Uterus (tissue), 4 donors: ENCODE data around the gene C1QTNF3. TPM values are rescaled to one million over a fixed set of nuclear protein-coding genes. Genes with fewer than 3 reads are reported as not detected.

ENCODE experiments used
- DNase-seq, 2 donors: peaks; one replicate each; pipeline ENCODE4 v3.0.0-alpha.2; 2019 to 2020
- H3K27ac ChIP-seq, 2 donors: fragments of 200-600 bp; sonication (generic); 1 replicate in 1 of 2; 2 replicates in 1 of 2; pipeline ENCODE4 v1.5.1; 2016 to 2018
- H3K27me3 ChIP-seq, 2 donors: fragments of 200-600 bp; sonication (generic); one replicate each; pipeline ENCODE4 v1.5.1; 2018 to 2019; ENCODE audit warnings: control low read depth in 1 of 2
- H3K36me3 ChIP-seq, 2 donors: fragments of 200-600 bp; sonication (generic); one replicate each; pipeline ENCODE4 v1.5.1; 2019; ENCODE audit warnings: control low read depth in 1 of 2
- H3K4me1 ChIP-seq, 2 donors: fragments of 200-600 bp; sonication (generic); one replicate each; pipeline ENCODE4 v1.5.1; 2018 to 2019; ENCODE audit warnings: control low read depth in 1 of 2
- H3K4me3 ChIP-seq, 2 donors: fragments of 200-600 bp; sonication (generic); 1 replicate in 1 of 2; 2 replicates in 1 of 2; pipeline ENCODE4 v1.5.1; 2018 to 2019; ENCODE audit warnings: mild to moderate bottlenecking in 1 of 2
- H3K9me3 ChIP-seq, 2 donors: fragments of 200-600 bp; sonication (generic); one replicate each; pipeline ENCODE4 v1.5.1; 2019; ENCODE audit warnings: control low read depth in 1 of 2
- POLR2A ChIP-seq, 2 donors: fragments of 450-650 bp; IDR thresholded peaks; one replicate each; pipeline ENCODE4 v1.6.1; 2016; ENCODE audit warnings: antibody characterized with exemption in 2 of 2, mild to moderate bottlenecking in 1 of 2, moderate library complexity in 1 of 2
- intact Hi-C: fragments of 100-400 bp; cut with DNase I; formaldehyde crosslinking; loops from one replicate; pipeline ENCODE4 v1.15.1; 2023; ENCODE audit warnings: low total_unique reads
- total RNA-seq, 4 donors: library from RNA; depleted of rRNA in 3 of 4; stranded (reverse); fragments of >200 nt in 3 of 4; gene quantifications; one replicate each; pipeline versions ENCODE4 v1.1.0 to v1.2.4, GENCODE V29; 2014 to 2023
- TF ChIP-seq, protein P1 (sequence below), 4 experiments: fragments of 200-600 bp in 2 of 4; fragments of 450-650 bp in 2 of 4; sonication (generic) in 2 of 4; IDR thresholded peaks; one replicate each; pipeline ENCODE4 v1.5.1; 2016 to 2019; ENCODE audit warnings: antibody characterized with exemption in 4 of 4, mild to moderate bottlenecking in 2 of 4, moderate library complexity in 1 of 4
- donor health status: DM: yes; HTN: yes; CAD: no.

The C1QTNF3 gene
- total RNA-seq, 4 donors from 2014 or later = 7.6 to 35.9 (median 13.3) TPM

DNA sequence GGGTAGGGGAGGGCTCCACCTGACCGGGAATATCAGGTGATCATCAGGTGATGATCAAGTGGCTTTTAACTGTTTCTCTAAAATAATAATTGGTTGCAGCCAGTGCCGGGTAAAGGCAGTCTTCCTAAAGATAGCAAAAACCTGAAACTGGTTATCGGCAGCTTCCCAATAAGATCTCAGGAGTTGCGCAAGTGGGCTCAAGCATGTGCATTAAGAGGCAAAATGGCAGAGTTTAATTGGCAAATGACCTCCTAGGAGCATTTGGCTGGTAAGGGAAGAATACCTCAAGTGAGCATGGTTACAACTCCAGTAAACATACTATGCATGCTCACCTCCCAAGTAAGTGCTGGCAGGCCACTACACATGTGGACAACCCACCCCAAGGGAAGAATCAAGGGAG is 4.2 kb downstream of the C1QTNF3 start:
- DNase-seq = no peak
- Histone ChIP-seq H3K27ac (no peak overlapping the region), H3K36me3 (no peaks in the 10 kb centered on the region), H3K4me1 (no peaks in the 10 kb centered on the region), H3K4me3 (no peak overlapping the region), H3K27me3 (no peaks in the 10 kb centered on the region), H3K9me3 (no peaks in the 10 kb centered on the region)
- intact Hi-C loops = no loop called here
- TF ChIP-seq, protein P1, sequence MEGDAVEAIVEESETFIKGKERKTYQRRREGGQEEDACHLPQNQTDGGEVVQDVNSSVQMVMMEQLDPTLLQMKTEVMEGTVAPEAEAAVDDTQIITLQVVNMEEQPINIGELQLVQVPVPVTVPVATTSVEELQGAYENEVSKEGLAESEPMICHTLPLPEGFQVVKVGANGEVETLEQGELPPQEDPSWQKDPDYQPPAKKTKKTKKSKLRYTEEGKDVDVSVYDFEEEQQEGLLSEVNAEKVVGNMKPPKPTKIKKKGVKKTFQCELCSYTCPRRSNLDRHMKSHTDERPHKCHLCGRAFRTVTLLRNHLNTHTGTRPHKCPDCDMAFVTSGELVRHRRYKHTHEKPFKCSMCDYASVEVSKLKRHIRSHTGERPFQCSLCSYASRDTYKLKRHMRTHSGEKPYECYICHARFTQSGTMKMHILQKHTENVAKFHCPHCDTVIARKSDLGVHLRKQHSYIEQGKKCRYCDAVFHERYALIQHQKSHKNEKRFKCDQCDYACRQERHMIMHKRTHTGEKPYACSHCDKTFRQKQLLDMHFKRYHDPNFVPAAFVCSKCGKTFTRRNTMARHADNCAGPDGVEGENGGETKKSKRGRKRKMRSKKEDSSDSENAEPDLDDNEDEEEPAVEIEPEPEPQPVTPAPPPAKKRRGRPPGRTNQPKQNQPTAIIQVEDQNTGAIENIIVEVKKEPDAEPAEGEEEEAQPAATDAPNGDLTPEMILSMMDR (IDR thresholded peaks at IDR 0.05) = no peak
- TF ChIP-seq POLR2A (IDR thresholded peaks at IDR 0.05) = no peak

DNA sequence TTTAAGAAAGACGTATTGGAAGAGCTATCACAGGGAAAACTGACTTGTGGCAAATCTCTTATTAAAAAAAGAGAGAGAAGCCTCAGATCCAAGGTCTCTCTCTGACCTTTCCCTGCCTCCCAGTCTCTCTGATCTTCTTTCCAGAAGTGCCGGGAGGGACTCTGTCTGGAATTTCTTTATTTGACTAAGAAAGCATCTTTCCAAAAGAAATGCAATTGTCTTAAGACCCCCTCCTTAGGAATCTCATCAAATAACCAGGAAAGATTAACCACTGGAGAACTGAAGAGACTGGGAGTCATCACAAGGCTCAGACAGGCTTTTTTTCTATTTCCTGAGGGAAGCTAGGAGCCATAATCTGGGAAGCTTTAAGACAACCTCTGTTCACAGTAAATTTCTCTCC is 4.6 kb downstream of the C1QTNF3 start:
- Histone ChIP-seq H3K4me3 (no peak overlapping the region), H3K36me3 (no peaks in the 10 kb centered on the region), H3K9me3 (no peaks in the 10 kb centered on the region), H3K27me3 (no peaks in the 10 kb centered on the region), H3K4me1 (no peaks in the 10 kb centered on the region), H3K27ac (no peak overlapping the region)
- no peak for DNase-seq
- intact Hi-C loops = no loop called here
- no peak for TF ChIP-seq POLR2A (IDR thresholded peaks at IDR 0.05)
- TF ChIP-seq, protein P1 (IDR thresholded peaks at IDR 0.05) = no peak

DNA sequence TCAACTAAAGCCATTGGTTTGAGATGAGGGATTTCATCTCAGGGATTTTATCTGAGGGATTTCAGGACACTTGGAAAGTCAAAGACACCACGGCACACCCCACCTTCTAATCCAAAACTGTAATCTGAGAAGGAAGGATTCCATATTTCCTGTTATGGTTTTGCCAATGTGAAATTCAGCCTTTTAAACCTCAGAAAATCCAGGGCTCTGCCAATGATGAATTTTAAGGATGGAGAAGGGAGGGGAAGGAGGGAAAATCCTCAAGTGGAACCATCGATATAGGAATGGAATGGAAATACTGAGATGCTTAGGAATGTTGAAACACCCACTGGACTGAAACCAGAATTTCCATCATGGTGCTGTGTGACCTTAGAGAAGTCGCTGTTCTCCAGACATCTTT is 5.3 kb downstream of the C1QTNF3 start:
- no peak for DNase-seq
- peak overlapping the region in 1 of 2 donors; percentile 17 for H3K27ac ChIP-seq
- H3K27me3 ChIP-seq = no peaks in the 10 kb centered on the region
- no peaks in the 10 kb centered on the region for H3K9me3 ChIP-seq
- intact Hi-C loops = no loop called here
- no peaks in the 10 kb centered on the region for H3K36me3 ChIP-seq
- H3K4me1 ChIP-seq = no peaks in the 10 kb centered on the region
- TF ChIP-seq, protein P1 (IDR thresholded peaks at IDR 0.05) = no peak
- TF ChIP-seq POLR2A (IDR thresholded peaks at IDR 0.05) = no peak
- H3K4me3 ChIP-seq = no peak overlapping the region

DNA sequence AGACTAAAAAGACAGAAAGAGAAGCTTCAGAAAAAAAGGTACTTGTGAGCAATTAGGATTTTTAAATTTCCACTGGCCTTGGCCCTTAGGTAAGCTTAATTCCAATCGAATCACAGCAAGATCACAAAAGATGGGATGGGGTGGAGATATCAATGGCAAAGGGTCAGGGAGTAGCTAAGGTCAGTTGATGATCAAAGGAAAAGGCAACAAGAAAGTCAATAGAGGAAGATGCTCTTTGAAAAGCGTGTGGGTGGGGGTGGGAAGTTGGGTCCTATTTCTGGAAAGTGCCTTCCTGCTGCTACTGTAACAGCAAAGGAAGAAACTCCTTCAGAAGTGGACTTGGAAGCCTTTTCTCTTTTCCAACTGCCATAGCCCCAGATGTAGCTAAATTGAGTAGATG is 7.3 kb downstream of the C1QTNF3 start:
- H3K27ac ChIP-seq = no peak overlapping the region
- intact Hi-C loops = no loop called here
- H3K36me3 ChIP-seq = no peaks in the 10 kb centered on the region
- no peaks in the 10 kb centered on the region for H3K27me3 ChIP-seq
- no peaks in the 10 kb centered on the region for H3K4me1 ChIP-seq
- TF ChIP-seq POLR2A (IDR thresholded peaks at IDR 0.05) = no peak
- TF ChIP-seq, protein P1 (IDR thresholded peaks at IDR 0.05) = no peak
- no peaks in the 10 kb centered on the region for H3K9me3 ChIP-seq
- H3K4me3 ChIP-seq = no peak overlapping the region
- DNase-seq = no peak

DNA sequence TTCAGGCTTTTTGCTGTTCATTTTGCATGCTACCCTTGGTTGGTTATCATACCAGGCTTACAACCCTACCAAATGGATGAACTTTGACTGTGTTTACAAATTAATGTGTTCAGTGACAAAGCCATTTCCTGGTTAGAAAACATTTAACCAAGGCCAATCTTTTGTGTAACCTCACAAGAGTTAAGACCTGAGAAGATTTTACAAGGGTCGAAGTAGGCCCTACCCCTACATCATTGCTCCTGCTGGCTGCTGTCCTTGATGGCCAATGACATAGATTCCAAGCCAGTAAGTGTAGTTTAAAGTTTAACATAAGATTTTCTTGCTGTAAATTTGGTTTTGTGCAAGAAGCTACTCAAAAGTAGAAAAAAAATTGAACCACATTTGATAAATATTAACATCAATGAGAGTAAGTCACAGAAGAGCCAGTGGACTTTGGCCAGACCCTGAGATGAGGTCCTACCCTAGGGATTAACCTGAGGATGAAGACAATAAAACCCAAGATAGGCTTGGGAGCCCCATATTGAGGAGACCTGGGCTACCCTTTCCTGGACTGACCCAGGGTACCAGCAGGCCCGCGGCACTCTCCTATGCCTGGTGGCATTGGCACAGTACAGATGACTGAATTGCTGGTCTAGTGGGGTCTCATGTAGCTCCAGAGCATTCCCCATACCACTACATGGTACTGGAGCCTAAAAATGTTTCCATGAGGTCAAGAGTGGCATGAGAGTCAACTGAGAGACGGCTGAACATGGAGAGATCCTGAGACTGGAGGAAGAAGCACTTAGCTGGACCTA is 8.3 kb downstream of the C1QTNF3 start:
- H3K36me3 ChIP-seq = no peaks in the 10 kb centered on the region
- H3K4me1 ChIP-seq = no peaks in the 10 kb centered on the region
- H3K27ac ChIP-seq = no peak overlapping the region
- no peaks in the 10 kb centered on the region for H3K9me3 ChIP-seq
- no peaks in the 10 kb centered on the region for H3K27me3 ChIP-seq
- TF ChIP-seq, protein P1 (IDR thresholded peaks at IDR 0.05) = no peak
- no peak for TF ChIP-seq POLR2A (IDR thresholded peaks at IDR 0.05)
- intact Hi-C loops = no loop called here
- no peak for DNase-seq
- no peak overlapping the region for H3K4me3 ChIP-seq
